CD14-positive monocyte (primary cell): ENCODE results near the gene CCDC138. TPM values are rescaled to one million over a fixed set of nuclear protein-coding genes. Genes with fewer than 3 reads are reported as not detected.

Experiments used
- DNase-seq, 3 donors: peaks; one replicate each; pipeline ENCODE4 v3.0.0-alpha.2; 2011 to 2022
- H2AFZ ChIP-seq: 2 replicates; pipeline ENCODE4 v1.6.0; 2012; ENCODE audit warnings: mild to moderate bottlenecking, low read depth, low read length, inconsistent platforms; ENCODE audit not compliant: insufficient read depth, poor library complexity, severe bottlenecking
- H3K27ac ChIP-seq, 2 donors: 1 replicate in 1 of 2; 2 replicates in 1 of 2; pipeline ENCODE4 v1.5.1; 2012 to 2013; ENCODE audit warnings: low read length in 2 of 2, control low read depth in 1 of 2, inconsistent platforms in 1 of 2, low read depth in 1 of 2, mild to moderate bottlenecking in 1 of 2
- H3K27me3 ChIP-seq, 2 donors: one replicate each; pipeline versions ENCODE4 v1.6.0 to v1.6.1; 2011 to 2013; ENCODE audit warnings: low read length in 2 of 2; ENCODE audit not compliant: control insufficient read depth in 2 of 2, insufficient read depth in 2 of 2
- H3K36me3 ChIP-seq, 2 donors: replicated peaks in 1 of 2; 1 replicate in 1 of 2; 2 replicates in 1 of 2; pipeline versions ENCODE4 v1.5.1 to v1.6.1; 2012 to 2013; ENCODE audit warnings: low read length in 2 of 2, control low read depth in 1 of 2, inconsistent platforms in 1 of 2, mild to moderate bottlenecking in 1 of 2; ENCODE audit not compliant: insufficient read depth in 2 of 2, control insufficient read depth in 1 of 2
- H3K4me1 ChIP-seq, 2 donors: 1 replicate in 1 of 2; 2 replicates in 1 of 2; pipeline versions ENCODE4 v1.5.1 to v1.6.1; 2012 to 2013; ENCODE audit warnings: low read length in 2 of 2, control low read depth in 1 of 2, inconsistent platforms in 1 of 2, mild to moderate bottlenecking in 1 of 2, moderate library complexity in 1 of 2; ENCODE audit not compliant: insufficient read depth in 2 of 2, control insufficient read depth in 1 of 2
- H3K4me2 ChIP-seq: replicated peaks from 2 replicates; pipeline ENCODE3; 2012; ENCODE audit warnings: low read length, moderate library complexity, mild to moderate bottlenecking; ENCODE audit not compliant: poor library complexity, severe bottlenecking; ENCODE audit errors: extremely low read depth
- H3K4me3 ChIP-seq, 3 experiments: fragments of 200-600 bp in 1 of 3; sonication (generic) in 1 of 3; replicated peaks in 1 of 3; 1 replicate in 2 of 3; 2 replicates in 1 of 3; pipeline ENCODE4 v1.5.1; 2011 to 2013; ENCODE audit warnings: low read length in 3 of 3, mild to moderate bottlenecking in 3 of 3, control low read depth in 2 of 3, low read depth in 2 of 3, inconsistent platforms in 1 of 3, moderate library complexity in 1 of 3
- H3K79me2 ChIP-seq: 2 replicates; pipeline ENCODE4 v1.6.0; 2012; ENCODE audit warnings: mild to moderate bottlenecking, control low read depth, inconsistent platforms, low read length, moderate library complexity; ENCODE audit not compliant: insufficient read depth
- H3K9ac ChIP-seq: 2 replicates; pipeline ENCODE4 v1.6.0; 2017; ENCODE audit warnings: low read length, mild to moderate bottlenecking; ENCODE audit not compliant: insufficient read depth, poor library complexity, severe bottlenecking
- H3K9me3 ChIP-seq, 2 donors: replicated peaks in 1 of 2; 1 replicate in 1 of 2; 2 replicates in 1 of 2; pipeline versions ENCODE4 v1.5.1 to v1.6.1; 2012 to 2013; ENCODE audit warnings: low read length in 2 of 2, control low read depth in 1 of 2; ENCODE audit not compliant: control insufficient read depth in 1 of 2, insufficient read depth in 1 of 2
- H4K20me1 ChIP-seq: 2 replicates; pipeline ENCODE4 v1.6.0; 2012; ENCODE audit warnings: mild to moderate bottlenecking, low read length, control low read depth, moderate library complexity; ENCODE audit not compliant: insufficient read depth
- H3K27ac Mint-ChIP-seq, 7 donors: one replicate each; pipeline ENCODE4 v1.8.0; 2020; ENCODE audit warnings: mild to moderate bottlenecking in 7 of 7, mixed read lengths in 7 of 7, moderate library complexity in 6 of 7, inconsistent platforms in 2 of 7
- H3K27me3 Mint-ChIP-seq, 3 donors: one replicate each; pipeline ENCODE4 v1.8.0; 2021 to 2022; ENCODE audit warnings: low read depth in 3 of 3, mild to moderate bottlenecking in 3 of 3, mixed read lengths in 3 of 3, moderate library complexity in 3 of 3, inconsistent platforms in 1 of 3
- H3K36me3 Mint-ChIP-seq, 2 donors: one replicate each; pipeline ENCODE4 v1.8.0; 2020; ENCODE audit warnings: mixed read lengths in 2 of 2, inconsistent platforms in 1 of 2, mild to moderate bottlenecking in 1 of 2
- H3K4me1 Mint-ChIP-seq: one replicate; pipeline ENCODE4 v1.8.0; 2020; ENCODE audit warnings: mild to moderate bottlenecking, mixed read lengths
- H3K4me3 Mint-ChIP-seq, 2 donors: one replicate each; pipeline ENCODE4 v1.8.0; 2020; ENCODE audit warnings: mild to moderate bottlenecking in 2 of 2, mixed read lengths in 2 of 2, moderate library complexity in 1 of 2
- H3K9me3 Mint-ChIP-seq, 7 donors: one replicate each; pipeline ENCODE4 v1.8.0; 2020 to 2022; ENCODE audit warnings: mixed read lengths in 7 of 7, mild to moderate bottlenecking in 6 of 7, moderate library complexity in 6 of 7, inconsistent platforms in 2 of 7
- WGBS: methylation state at CpG from one replicate; pipeline ENCODE4 v1.1.5; 2013; ENCODE audit warnings: missing lambda C conversion rate; ENCODE audit not compliant: insufficient coverage; 5-methylcytosine and 5-hydroxymethylcytosine counted together
- intact Hi-C, 2 donors: fragments of 100-400 bp; cut with micrococcal nuclease; formaldehyde crosslinking; loops; one replicate each; pipeline versions ENCODE4 v1.15.0 to v1.15.1; 2023
- polyA plus RNA-seq, 3 donors: library from polyadenylated mRNA; depleted of rRNA in 1 of 3; unstranded in 2 of 3; stranded (reverse) in 1 of 3; fragments of 300-500 nt in 2 of 3; fragments of >200 nt in 1 of 3; fragmentation: Illumina TruSeq in 2 of 3; gene quantifications; 1 replicate in 2 of 3; 2 replicates in 1 of 3; pipeline ENCODE4 v1.2.3, GENCODE V29; 2012 to 2021
- TF ChIP-seq, protein P1 (sequence below): fragments of 200-600 bp; IDR thresholded peaks from one replicate; pipeline ENCODE4 v1.8.0; 2022; ENCODE audit warnings: antibody characterized with exemption, mild to moderate bottlenecking

Gene CCDC138
- polyA plus RNA-seq, 3 donors = 0.54 to 0.72 (median 0.67) TPM

DNA sequence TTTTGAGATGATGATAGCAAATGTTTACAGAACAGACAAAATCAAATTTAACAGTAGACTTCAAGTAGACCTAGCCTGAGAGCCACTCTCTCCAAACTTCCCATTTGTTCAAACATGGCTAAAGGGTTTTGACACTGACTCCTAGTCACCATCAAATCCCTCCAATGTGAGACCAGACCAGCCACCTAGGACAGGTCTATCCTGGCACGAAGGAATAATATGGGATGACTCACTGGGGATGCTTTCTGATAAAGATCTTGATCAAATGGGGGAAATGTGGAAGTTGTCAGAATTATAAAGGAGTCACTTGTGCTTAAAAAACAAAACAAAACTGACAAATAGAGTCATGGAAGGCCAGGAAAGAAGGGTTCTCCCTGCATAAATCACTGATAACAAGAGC is 106.7 kb downstream of the CCDC138 start:
- H3K36me3 ChIP-seq = no peaks in the 10 kb centered on the region
- no peak overlapping the region for H3K4me2 ChIP-seq
- TF ChIP-seq, protein P1, sequence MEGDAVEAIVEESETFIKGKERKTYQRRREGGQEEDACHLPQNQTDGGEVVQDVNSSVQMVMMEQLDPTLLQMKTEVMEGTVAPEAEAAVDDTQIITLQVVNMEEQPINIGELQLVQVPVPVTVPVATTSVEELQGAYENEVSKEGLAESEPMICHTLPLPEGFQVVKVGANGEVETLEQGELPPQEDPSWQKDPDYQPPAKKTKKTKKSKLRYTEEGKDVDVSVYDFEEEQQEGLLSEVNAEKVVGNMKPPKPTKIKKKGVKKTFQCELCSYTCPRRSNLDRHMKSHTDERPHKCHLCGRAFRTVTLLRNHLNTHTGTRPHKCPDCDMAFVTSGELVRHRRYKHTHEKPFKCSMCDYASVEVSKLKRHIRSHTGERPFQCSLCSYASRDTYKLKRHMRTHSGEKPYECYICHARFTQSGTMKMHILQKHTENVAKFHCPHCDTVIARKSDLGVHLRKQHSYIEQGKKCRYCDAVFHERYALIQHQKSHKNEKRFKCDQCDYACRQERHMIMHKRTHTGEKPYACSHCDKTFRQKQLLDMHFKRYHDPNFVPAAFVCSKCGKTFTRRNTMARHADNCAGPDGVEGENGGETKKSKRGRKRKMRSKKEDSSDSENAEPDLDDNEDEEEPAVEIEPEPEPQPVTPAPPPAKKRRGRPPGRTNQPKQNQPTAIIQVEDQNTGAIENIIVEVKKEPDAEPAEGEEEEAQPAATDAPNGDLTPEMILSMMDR = no peak
- no peak overlapping the region for H2AFZ ChIP-seq
- H3K4me3 Mint-ChIP-seq = no peak overlapping the region
- no peak overlapping the region for H3K27ac Mint-ChIP-seq
- no peaks in the 10 kb centered on the region for H3K4me1 ChIP-seq
- no peak for DNase-seq
- H3K4me3 ChIP-seq = no peak overlapping the region
- peaks cover 22 to 27% of the 10 kb centered on the region in 2 donors for H3K9me3 ChIP-seq
- no peaks in the 10 kb centered on the region for H3K27me3 ChIP-seq
- intact Hi-C loops = no loop called here
- H3K27me3 Mint-ChIP-seq = peaks cover 0 to 3% (median 3%) of the 10 kb centered on the region in 3 donors
- H3K27ac ChIP-seq = no peak overlapping the region
- no peaks in the 10 kb centered on the region for H3K36me3 Mint-ChIP-seq
- peaks cover 19 to 32% (median 28%) of the 10 kb centered on the region in 7 donors for H3K9me3 Mint-ChIP-seq
- no peaks in the 10 kb centered on the region for H3K79me2 ChIP-seq
- H3K4me1 Mint-ChIP-seq = no peaks in the 10 kb centered on the region
- no CpG with 5 or more reads among the region's 1 CpG for WGBS
- no peak overlapping the region for H3K9ac ChIP-seq
- no peaks in the 10 kb centered on the region for H4K20me1 ChIP-seq

DNA sequence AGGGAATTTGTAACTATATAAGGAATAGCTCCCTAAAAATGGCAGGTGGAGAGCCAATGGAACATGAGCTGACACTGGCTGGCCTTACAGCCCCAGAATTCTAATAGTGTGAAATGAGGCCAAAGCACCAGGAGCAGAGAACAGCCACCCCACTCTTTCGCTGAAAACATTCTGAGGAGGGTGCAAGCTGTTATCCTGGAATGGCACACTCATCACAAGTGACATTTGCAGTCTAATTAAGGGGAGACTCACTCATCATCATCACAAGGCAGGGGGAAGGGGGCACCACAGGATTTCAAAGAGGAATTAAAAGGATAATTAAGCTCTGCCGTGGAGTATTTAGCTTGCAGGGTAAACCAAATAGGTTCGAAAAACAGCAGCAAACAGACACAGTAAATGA is 108.2 kb downstream of the CCDC138 start:
- intact Hi-C loops = no loop called here
- H3K9ac ChIP-seq = no peak overlapping the region
- Mint-ChIP-seq H3K9me3 (peaks cover 13 to 30% (median 18%) of the 10 kb centered on the region in 7 donors), H3K27ac (no peak overlapping the region), H3K36me3 (no peaks in the 10 kb centered on the region), H3K27me3 (peaks cover 0 to 3% (median 3%) of the 10 kb centered on the region in 3 donors), H3K4me1 (no peaks in the 10 kb centered on the region), H3K4me3 (no peak overlapping the region)
- no peaks in the 10 kb centered on the region for H3K36me3 ChIP-seq
- H3K4me3 ChIP-seq = no peak overlapping the region
- H3K79me2 ChIP-seq = no peaks in the 10 kb centered on the region
- no peak overlapping the region for H3K27ac ChIP-seq
- no peak overlapping the region for H3K4me2 ChIP-seq
- no peak for DNase-seq
- peaks cover 18 to 27% of the 10 kb centered on the region in 2 donors for H3K9me3 ChIP-seq
- no peaks in the 10 kb centered on the region for H3K4me1 ChIP-seq
- 100% methylated on average over 1 of the region's 3 CpGs for WGBS
- TF ChIP-seq, protein P1 = no peak
- H3K27me3 ChIP-seq = no peaks in the 10 kb centered on the region
- no peaks in the 10 kb centered on the region for H4K20me1 ChIP-seq
- no peak overlapping the region for H2AFZ ChIP-seq
